GM23248 (cell line): ENCODE data around the gene MPV17.

ENCODE experiments used
- EZH2 ChIP-seq: fragments of 200-600 bp; sonication (generic); IDR thresholded peaks from 2 replicates; pipeline ENCODE4 v1.6.1; 2018; ENCODE audit warnings: antibody characterized with exemption, mild to moderate bottlenecking; ENCODE audit not compliant: insufficient read depth, poor library complexity, severe bottlenecking
- EZH2phosphoT487 ChIP-seq: fragments of 200-600 bp; sonication (generic); IDR thresholded peaks from 2 replicates; pipeline ENCODE4 v1.6.1; 2018; ENCODE audit warnings: antibody characterized with exemption, moderate library complexity, mild to moderate bottlenecking, low read depth; ENCODE audit not compliant: insufficient read depth

DNA sequence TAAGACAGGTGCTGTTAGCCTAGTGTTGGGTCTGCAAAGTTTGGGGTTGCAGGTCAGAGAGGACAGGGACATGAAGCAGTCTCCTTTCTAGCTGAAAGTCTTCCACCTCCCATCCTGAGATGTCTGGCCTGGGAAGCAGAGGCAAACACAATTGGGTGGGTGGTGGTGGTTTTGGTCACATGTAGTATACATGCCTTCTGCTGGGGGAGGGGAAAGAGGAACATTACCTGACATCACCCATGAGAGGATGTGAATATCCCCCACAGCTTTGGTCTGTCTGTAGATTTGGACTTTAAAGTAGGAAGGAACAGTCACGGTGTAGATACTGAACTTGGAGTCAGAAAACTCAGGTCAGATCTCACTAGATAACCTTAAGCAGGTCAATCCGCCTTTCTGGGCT, 52.2 kb downstream of the MPV17 start:
- TF ChIP-seq EZH2 (no peak), EZH2phosphoT487 (no peak)
